ENCODE measurements around the gene SPOCK1.

The SPOCK1 gene

GRCh38 chr5:137398751-137399150 lies 100.4 kb downstream of the SPOCK1 start:
- no peaks in the 10 kb centered on the region for H3K9me3 ChIP-seq
- no peak for TF ChIP-seq CTCF (IDR thresholded peaks at IDR 0.05)
- peaks cover 3% of the 10 kb centered on the region for H3K27me3 ChIP-seq
- H3K27ac ChIP-seq, result no peak overlapping the region
- H3K36me3 ChIP-seq, result no peaks in the 10 kb centered on the region
- no peaks in the 10 kb centered on the region for H3K4me1 ChIP-seq (ENCODE audit: control insufficient read depth in 1 of 2, insufficient read depth in 1 of 2, low read depth in 1 of 2, low read length in 1 of 2)
- no peak overlapping the region for H3K4me3 ChIP-seq (ENCODE audit: low read depth in 1 of 2, low read length in 1 of 2)

- no peaks in the 10 kb centered on the region for H3K4me1 ChIP-seq (ENCODE audit: control insufficient read depth in 1 of 2, insufficient read depth in 1 of 2, low read depth in 1 of 2, low read length in 1 of 2)
- H3K27me3 ChIP-seq, result no peaks in the 10 kb centered on the region
- no peaks in the 10 kb centered on the region for H3K9me3 ChIP-seq
- no peak for TF ChIP-seq CTCF (IDR thresholded peaks at IDR 0.05)
- H3K27ac ChIP-seq, result no peak overlapping the region
- no peaks in the 10 kb centered on the region for H3K36me3 ChIP-seq
- H3K4me3 ChIP-seq (ENCODE audit: low read depth in 1 of 2, low read length in 1 of 2), result no peak overlapping the region
Measured at GRCh38 chr5:137398154-137398553, 101.0 kb downstream of the SPOCK1 start.

DNA sequence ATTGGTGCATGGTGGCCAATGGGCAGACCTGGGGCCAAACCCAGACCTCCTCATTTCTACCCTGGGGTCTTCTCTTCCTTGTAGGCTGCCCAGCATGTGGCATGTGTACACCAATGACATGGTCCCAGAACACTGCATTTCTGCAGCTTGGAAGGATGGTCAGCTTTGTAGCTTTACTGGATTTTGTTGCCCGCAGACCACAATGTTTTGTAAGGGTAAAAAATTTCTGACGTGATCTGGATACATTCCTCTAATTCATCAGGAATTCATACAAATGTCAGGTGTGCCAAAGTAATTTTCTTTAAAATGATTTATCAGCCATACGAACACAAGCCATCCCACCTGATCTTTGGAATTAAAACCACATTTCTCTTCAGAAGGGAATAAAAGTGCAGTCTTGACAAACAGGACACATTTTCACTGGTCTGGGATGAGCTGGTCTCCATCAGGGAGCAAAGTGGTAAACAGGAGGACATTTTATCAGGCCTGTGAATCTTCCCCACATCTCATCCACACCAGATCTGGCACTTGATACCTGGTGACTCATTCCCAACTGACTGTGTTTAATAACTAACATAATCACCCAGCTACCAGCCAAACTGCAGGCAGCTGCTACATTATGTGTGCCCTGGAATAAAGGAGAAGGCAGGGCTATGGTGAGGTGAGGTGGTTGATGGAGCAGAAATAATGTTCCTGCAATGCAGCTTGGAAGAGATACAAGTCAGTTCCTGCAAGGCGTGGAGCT lies 103.9 kb downstream of the SPOCK1 start:
- Histone ChIP-seq H3K4me3 (ENCODE audit: low read depth in 1 of 2, low read length in 1 of 2) (no peak overlapping the region), H3K27me3 (no peaks in the 10 kb centered on the region), H3K36me3 (no peaks in the 10 kb centered on the region), H3K9me3 (no peaks in the 10 kb centered on the region), H3K27ac (no peak overlapping the region), H3K4me1 (ENCODE audit: control insufficient read depth in 1 of 2, insufficient read depth in 1 of 2, low read depth in 1 of 2, low read length in 1 of 2) (no peaks in the 10 kb centered on the region)
- no peak for TF ChIP-seq CTCF (IDR thresholded peaks at IDR 0.05)

DNA sequence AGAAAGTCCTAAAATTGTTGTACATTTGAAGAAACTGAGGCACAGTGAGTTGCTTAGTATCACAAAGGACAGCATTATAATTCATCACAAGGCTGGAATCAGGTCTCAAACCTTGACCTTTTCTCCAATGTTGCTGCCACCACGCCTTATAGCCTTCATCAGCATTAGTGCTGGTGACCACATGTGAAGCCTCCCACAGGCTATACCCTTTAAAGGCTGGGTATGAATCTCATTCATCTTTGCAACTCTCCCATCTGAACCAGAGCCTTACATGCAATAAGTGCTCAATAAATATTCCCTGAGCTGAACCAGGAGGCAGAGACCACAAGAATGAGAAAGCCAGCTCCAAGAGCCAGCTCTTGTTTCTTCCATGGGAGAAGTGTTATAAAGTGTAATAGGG lies 104.7 kb downstream of the SPOCK1 start:
- H3K9me3 ChIP-seq, result no peaks in the 10 kb centered on the region
- H3K27ac ChIP-seq, result no peak overlapping the region
- H3K4me1 ChIP-seq (ENCODE audit: control insufficient read depth in 1 of 2, insufficient read depth in 1 of 2, low read depth in 1 of 2, low read length in 1 of 2), result no peaks in the 10 kb centered on the region
- no peak for TF ChIP-seq CTCF (IDR thresholded peaks at IDR 0.05)
- H3K4me3 ChIP-seq (ENCODE audit: low read depth in 1 of 2, low read length in 1 of 2), result no peak overlapping the region
- peaks cover 4% of the 10 kb centered on the region for H3K27me3 ChIP-seq
- H3K36me3 ChIP-seq, result no peaks in the 10 kb centered on the region

GRCh38 chr5:137393196-137393993 lies 105.7 kb downstream of the SPOCK1 start:
- no peak for TF ChIP-seq CTCF (IDR thresholded peaks at IDR 0.05)
- H3K27ac ChIP-seq, result no peak overlapping the region
- peaks cover 7% of the 10 kb centered on the region for H3K27me3 ChIP-seq
- no peaks in the 10 kb centered on the region for H3K4me1 ChIP-seq (ENCODE audit: control insufficient read depth in 1 of 2, insufficient read depth in 1 of 2, low read depth in 1 of 2, low read length in 1 of 2)
- no peak overlapping the region for H3K4me3 ChIP-seq (ENCODE audit: low read depth in 1 of 2, low read length in 1 of 2)
- H3K36me3 ChIP-seq, result no peaks in the 10 kb centered on the region
- no peaks in the 10 kb centered on the region for H3K9me3 ChIP-seq
